ENCODE data around the gene CACNG4.

Gene CACNG4

DNA sequence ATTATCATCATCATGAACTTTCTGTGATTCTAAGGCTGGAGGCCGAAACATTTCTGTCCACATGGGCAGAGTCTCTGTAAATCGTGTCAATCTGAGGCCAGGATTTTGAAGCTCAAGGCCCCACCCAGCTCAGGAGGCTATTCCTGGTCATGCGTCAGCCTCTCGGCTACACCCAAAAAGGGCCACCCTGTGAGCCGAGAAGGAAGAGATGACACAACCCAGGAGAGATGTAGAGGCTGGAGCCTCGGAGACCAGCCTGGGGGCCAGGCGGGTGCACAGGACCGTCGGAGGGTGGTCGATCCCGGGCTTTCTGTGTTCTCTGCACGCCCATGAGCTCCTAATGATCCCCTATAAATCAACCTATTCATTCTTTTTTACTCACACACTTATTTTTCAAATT is 78.8 kb downstream of the CACNG4 start:
- DNase-seq (ENCODE audit: low spot score) = no peak

DNA sequence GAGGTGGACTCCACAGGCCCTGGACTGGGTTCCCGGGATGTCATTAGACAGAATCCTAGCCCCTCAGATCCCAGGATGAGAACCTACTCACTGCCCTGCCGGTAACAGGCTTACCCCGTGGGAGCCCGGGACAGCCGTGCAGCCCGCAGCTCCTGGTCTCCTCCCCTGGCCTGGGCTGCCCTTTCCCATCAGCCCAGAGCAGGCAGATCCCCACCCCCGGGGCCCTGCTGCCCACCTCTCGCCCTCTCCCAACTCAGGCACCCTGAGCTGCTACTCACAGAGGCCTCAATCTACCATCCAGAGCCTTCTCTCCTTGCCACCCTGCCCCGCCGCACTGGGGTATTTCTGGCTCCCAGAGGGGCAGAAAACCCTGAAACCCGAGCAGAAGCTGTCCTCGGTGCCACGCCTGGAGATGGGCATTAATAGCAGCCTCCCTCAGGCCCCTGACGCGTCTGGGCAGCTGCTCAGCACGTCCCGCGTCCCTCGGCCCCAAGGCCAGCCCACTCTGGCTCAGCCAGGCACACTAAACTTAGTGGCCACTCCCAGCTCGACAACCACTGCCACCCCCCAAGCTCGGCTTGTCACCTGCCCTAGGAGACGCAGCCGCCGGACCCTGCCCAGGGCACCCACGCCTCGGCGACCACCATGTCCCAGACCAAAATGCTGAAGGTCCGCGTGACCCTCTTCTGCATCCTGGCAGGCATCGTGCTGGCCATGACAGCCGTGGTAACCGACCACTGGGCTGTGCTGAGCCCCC is 79.7 kb downstream of the CACNG4 start, which contains the start of gene CACNG1:
TSS of gene CACNG1 (plus strand) at position 539 of the 757 bp plus-strand sequence. CDS start at position 646, 107 bp downstream.
- DNase-seq (ENCODE audit: low spot score) = no peak

DNA sequence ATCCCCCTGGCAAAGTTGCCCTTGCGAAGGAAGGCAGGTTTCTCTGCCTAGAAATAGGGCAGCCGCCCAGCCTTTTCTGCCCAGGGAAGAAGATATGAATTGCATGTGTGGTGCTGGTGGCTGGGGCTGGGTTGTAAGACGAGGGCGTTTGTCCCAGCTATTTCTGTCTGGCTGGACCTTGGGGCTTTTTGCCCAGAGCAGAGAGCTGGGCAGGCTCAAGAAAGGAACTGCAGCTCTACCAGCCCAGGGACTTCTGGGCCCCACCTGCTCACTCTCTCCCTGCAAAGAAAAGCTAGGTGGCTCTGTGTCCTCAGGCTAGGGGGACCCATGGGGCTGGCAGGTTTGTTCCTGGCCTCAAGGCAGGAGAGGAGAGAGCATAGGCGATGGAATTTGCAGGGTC is 80.4 kb downstream of the CACNG4 start:
- no peak for DNase-seq (ENCODE audit: low spot score)

DNA sequence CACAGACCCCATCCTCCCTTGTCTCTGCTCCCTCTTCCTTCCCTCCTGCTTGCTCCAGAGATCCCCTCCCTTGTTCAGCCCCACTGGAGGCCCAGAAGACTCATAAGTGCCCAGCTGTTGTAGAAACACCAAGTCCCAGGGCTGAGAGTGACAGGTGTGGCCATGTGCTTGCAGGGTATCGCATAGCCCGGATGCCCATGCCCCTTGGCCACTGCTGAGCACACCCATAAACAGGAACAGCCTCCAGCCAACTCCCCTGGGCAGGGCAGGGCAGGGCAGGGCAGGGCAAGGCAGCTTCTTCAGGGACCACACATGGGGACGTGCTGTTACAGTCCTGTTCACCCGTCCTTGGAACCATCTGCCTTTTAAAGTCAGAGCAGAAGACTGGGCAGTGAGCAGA is 81.9 kb downstream of the CACNG4 start:
- no peak for DNase-seq (ENCODE audit: low spot score)

DNA sequence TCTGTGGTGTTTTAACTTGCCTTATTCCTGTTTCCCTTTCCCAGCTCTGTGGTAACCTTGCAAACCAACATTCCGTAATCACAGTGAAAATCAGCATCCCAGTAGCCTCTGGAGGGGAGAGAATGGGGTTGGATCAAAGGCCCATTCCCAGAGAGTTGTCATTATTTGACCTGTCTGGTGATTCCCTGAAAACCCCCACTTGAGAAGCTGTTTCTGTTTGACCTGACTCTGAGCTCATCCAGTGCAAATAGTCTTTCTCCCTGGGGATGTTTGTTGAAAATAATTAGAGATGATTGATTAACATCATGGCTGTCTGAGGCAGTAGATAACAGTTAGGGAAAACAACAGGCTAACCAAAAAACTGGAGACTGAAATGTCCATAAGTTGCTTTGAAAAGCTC is 82.9 kb downstream of the CACNG4 start:
- DNase-seq (ENCODE audit: low spot score) = no peak

DNA sequence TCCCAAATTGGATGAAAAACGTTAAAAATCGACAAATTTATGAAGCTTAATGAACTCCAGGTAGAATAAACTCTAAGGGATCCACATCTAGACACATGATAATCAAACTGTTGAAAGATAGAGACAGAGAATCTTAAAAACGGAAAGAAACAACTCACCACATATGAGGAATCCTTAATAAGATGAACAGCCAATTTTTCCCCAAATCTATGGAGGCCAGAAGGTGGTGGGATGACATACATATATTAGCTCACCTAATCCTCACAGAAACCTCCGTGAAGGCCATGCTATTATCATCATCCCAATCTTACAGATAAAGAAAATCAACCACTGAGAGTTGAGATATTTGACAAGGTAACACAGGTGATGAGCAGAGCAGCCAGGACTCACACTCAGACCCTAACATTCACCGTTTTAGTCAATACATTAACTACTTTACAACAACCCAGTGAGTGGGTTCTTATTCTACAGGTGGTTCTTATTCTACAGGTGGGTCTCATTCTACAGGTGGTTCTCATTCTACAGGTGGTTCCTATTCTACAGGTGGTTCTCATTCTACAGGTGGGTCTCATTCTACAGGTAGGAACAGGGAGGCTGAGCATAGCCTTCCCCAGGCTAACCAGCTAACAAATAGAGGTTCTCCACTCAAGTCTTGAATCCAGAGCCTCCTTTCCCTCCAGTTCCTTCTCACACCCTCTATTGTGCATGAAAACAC is 84.7 kb downstream of the CACNG4 start:
- no peak for DNase-seq (ENCODE audit: low spot score)

DNA sequence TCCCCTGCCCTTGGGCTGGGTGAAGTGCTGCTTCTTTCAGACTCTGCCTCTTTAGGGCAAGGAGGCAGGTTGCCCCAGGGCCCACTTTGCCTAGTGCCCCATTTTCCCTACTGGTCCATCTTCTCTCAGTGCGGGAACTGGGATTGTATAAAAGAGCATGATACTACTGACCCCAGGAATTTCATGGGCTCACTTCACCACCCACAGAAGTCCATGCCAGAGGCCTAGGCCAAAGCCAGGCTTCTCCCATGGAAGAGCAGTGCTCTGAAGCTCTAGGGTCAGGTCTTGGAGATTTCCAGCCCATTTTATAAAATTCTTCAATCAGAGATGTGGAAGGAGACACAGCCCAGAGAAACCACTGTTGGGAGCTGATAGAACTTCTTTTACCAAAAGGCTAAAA is 85.6 kb downstream of the CACNG4 start:
- DNase-seq (ENCODE audit: low spot score) = no peak

DNA sequence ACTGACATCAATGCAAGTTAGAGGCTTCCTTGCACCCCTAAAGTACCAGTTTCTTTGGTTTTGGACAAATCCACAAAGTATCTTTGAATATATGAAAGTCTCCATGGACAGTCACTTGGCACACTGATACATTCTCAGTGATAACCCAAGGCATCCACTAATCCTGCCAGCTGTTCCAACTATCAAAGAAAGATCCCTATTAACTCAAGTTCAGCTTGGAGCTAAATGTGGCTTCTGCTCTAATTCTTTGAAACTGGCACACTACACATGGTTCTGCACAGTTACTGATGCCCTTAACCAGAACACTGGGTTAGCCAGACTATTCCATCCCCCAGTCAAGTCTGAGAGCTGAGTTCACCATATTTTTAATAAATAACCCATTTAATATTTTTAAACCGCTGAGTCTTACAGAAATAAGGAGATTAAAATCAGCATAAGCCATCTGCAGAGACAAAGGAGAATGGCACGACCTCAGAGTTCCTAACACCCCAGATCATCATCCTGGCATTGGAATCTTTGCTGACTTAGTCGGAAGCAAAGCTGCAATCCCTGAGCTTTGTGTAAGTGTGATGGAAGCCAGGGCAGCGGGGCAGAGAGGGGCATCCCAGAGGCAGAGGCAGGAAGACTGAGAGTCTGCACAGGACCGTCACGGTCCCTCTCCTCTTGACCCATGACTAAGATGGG is 86.1 kb downstream of the CACNG4 start:
- peak; percentile 53 for DNase-seq (ENCODE audit: low spot score)

DNA sequence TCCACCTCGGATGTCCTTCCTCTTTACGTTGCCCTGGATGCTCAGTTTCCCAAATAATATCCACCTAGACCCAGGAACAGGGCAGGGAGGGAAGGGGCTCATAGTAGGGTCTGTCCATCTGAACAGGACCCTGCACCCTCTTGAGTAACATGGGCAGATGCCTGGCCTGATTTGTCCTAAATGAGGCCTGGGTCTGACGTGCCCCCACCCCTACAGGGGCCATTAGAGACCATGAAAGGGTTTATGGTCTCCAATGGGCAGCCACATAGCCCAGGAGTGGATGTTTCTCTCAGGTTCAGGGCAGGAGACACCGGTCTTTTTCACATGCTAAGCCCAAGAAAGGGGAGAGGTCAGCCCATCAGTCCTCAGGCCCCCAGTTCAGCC is 86.6 kb downstream of the CACNG4 start:
- DNase-seq (ENCODE audit: low spot score) = no peak

DNA sequence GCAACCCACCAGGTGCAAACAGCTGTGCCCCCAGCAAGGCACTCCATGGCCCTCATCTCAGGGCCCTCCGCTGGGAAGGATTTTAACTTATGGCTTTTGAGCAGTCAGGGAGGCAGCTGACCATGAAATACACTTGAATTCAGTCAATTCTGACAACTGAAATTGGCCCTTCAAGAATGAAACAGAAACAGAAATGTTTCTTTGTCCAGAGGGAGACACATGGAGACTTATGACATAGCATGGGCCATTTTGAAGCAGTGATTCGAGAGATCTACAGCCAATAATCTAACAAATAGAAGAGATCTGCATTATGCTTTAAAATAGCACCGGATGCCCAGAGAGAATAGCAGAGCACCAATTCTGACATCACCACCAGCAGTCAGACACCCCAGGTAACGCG is 87.3 kb downstream of the CACNG4 start:
- DNase-seq (ENCODE audit: low spot score) = no peak

DNA sequence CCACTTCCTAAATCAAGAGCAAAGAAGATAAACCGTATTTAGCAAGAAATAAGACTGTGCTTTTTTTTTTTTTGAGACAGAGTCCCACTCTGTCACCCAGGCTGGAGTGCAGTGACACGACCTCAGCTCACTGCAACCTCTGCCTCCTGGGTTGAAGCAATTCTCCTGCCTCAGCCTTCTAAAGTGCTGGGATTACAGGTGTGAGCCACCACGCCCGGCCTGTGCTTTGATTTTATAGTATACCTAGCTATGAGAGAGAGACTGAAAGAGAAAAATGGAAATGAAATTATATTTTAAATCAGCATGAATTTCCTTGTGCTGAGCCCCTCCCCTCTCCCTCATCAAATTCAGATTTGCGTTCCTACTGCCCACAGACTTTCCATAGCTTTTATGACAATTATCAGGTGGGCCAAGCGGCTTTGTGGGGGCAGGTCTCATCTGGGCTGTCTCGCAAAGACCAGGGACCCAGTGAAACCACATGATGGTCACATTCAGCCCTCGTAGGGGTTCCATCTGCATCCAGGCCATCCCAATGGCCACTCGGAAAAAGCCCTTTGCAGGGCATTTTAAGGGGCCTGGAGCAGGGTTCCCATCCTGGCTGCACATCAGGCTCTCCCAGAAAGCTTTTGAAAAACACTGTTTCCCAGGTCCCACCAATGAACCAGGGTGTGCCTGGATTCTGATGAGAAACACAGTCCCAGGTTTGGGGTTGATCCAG is 88.4 kb downstream of the CACNG4 start:
- DNase-seq (ENCODE audit: low spot score) = no peak

DNA sequence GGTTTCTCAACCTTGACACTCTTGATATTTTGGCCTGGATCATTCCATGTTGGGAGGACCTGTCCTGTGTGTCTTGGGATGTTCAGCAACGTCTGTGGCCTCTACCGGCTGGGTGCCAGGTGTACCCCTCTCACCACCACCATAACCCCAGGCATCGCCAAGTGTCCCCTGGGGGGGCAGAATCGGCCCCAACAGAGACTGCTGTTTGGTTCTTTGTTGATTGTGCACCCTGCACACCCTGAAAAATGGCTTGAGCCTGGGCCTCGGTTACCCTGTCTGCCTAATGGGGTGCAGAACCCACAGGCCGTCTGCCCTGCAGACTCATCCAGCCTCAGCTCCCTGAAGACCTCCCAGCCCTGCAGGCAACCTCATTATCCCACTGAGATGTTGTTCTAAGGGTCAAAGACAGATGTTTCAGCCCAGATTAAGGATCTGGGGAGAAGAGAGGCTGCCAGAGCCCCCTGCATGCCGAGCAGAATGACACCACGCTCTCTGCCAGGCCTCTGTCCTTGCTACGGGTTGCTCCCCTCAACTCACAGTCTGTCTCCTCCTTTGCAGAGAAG is 89.0 kb downstream of the CACNG4 start:
- DNase-seq (ENCODE audit: low spot score) = no peak

DNA sequence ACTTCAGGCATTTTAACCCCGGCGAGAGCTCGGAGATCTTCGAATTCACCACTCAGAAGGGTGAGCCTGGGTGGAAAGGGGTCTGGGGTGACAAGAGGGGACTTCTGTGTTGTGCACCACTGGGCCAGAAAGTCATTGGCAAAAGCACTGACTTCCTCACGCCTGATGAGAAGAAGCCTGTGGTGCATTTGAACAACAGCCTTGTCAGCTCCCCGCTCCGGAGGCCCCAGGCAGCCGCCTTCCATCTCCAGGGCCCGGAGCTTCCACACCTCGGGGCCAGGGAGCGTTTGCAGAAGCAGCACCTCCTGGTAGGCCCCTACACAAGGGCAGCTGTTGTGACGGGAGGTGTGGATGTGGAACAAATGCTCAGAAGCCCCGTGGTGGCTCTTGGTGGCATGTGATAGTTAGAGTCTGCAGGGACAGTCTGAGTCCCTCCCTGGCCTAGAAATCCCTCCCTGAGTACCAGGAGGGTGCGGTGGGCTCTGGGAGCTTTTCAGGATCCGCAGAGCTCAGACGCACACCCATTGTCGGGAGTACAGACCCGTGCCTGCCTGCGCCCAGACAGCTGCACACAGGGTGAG is 89.6 kb downstream of the CACNG4 start:
- DNase-seq (ENCODE audit: low spot score) = no peak

DNA sequence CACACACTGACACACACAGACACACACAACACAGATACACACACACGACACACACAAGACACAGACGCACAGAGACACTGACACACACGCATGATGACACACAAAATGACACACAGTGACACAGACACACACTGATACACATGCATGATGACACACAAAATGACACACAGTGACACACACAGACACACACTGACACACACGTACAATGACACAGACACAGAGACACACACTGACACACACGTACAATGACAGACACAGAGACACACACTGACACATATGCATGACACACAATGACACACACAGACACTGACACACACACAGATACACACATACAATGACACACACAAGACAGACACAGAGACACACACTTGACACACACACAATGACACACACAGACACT is 90.1 kb downstream of the CACNG4 start:
- DNase-seq (ENCODE audit: low spot score) = no peak

DNA sequence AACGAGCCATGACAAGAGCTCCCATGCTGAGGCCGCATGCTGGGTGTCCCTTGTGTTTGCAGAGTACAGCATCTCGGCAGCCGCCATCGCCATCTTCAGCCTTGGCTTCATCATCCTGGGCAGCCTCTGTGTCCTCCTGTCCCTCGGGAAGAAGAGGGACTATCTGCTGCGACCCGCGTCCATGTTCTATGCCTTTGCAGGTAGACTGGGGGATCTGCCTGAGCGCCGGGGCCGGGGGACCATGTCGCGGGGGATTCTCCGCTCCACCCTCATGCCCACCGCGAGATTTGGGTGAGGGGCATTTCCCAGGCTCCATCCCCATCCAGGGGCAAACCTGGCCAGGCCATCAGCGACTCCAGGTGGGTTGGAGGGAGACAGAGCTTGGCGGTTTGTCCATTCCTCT is 90.5 kb downstream of the CACNG4 start:
- DNase-seq (ENCODE audit: low spot score) = no peak

DNA sequence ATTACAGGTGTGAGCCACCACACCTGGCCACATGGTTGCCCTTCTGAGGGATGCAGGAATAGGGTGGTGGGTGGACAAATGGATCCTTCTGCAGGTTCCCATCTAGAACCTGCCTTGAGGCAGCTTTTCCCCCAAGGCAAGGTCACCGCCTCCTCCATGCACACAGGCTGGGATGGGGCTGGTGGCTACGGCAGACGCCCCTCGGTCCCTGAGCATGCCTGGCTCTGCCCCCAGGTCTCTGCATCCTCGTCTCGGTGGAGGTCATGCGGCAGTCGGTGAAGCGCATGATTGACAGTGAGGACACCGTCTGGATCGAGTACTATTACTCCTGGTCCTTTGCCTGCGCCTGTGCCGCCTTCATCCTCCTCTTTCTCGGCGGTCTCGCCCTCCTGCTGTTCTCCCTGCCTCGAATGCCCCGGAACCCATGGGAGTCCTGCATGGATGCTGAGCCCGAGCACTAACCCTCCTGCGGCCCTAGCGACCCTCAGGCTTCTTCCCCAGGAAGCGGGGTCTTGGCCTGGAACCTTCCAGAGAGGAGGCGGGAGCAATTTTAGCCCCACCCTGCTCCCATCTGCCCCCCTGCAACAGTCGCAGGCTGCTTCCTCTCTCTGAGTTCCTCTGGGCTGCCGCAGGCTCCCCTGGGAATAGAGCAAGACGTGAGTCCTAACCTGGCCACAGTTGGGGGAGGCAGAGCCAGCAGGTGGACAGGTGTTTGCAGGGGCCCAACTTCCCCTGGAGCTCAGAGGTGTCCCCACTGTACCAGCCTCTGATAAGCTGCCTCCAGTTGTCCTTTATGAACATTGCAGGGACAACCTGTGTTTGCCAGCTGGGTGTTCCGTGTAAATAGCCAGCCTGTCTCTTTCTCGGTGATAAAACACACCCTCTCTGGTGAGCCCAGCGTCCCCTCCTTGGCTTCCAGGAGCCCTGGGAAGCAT is 91.6 kb downstream of the CACNG4 start:
- DNase-seq (ENCODE audit: low spot score) = no peak

DNA sequence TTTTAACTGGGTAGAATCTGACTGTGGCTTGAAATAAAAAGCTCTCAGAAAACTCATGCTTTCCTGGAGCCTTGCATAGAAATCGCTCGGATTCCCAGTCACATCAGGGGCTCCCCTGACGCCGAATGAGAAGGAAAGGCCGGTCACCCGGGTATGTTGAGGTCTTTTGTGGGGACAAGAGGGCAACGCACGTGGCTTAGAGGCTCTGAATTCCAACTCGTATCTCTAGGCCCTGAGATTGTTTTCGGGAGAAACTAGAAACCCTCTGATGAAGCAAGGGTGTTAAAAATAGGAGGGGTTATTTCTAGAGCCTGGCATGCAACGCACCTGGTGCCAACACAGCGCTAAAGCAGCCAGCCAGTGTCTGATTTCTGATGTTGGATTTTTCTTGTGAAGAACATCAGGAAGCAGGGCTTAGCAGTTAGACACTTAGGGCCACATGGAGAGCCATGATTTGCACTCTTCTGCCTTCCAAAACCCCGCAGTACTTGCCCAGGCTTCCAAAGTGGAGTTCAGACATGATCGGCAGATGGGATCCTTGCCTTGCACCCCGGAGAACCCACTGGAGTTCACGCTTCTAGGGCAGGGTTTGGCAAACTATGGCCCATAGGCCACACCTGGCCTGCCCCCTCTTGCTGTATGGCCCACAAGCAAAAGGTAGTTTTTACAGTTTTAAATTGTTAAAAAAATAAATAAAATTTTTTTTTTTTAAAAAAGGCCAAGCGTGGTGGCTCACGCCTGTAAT is 92.4 kb downstream of the CACNG4 start:
- DNase-seq (ENCODE audit: low spot score) = no peak

DNA sequence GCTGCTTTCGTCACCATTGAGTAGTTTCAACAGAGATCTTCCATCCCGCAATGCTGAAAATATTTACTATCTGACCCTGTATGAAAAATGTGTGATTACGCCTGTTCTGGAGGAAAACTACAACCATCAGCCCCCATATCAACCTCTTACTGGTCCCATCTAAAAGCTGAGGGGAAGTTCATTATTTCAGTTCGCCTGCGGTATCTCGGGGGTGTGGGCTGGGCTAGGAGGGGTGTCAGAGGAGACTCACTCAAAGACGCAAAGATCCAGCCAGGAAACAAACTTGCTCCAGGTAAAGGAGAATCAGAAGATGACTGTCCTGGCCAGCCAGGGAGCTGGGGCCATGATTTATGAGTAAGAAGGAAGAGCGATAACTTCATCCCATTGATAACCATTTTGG is 93.5 kb downstream of the CACNG4 start:
- DNase-seq (ENCODE audit: low spot score) = no peak

DNA sequence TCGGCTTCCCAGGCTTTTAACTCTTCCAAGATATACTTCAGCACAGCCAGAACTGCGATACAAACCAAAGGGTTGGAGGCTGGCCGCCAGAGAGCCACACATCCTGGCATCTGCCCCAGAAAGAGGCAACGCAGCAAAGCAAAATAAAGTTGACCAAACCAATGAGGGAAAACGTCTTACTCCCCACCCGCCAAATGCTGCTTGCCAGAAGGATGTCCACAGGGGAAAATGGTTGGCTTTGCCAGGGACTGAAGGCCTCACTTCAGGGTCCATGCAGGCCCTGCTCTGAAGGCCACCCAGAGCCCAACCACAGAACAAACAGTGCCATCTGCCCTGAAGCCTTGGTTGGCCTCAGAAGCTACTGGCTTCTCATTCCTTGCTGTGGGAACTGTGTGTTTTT is 94.9 kb downstream of the CACNG4 start:
- DNase-seq (ENCODE audit: low spot score) = no peak

DNA sequence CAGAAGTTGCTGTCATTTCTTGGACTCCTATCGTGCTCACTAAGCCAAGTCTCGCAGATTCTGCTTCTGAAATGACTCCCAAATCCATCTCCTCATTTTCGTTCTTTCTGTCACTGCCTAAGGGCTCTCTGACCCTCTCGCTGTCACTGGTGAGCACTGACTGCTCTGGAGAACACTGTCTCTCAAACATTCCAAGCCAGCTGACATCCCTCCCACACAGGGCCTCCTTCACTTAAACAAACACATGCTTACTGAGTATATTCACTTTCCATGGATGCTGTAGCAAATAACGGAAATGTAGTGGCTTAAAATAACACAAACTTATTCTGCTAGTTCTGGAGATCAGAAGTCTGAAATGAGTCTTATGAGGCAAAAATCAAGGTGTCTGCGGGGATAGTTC is 98.6 kb downstream of the CACNG4 start:
- DNase-seq (ENCODE audit: low spot score) = no peak
